ENCODE results near the gene CLOCK. TPM values are rescaled to one million over a fixed set of nuclear protein-coding genes. Genes with fewer than 3 reads are reported as not detected.

Gene CLOCK
- total and polyA plus RNA-seq, 2 of the 8 experiments (the other 6 are each of a cell fraction or from before 2014, with no cell fraction given), result 7.7 to 24.2 TPM

GRCh38 chr4:55435141-55435841 lies 111.4 kb downstream of the CLOCK start:
- Histone ChIP-seq H4K20me1 (replicated peaks in 1 of 2; ENCODE audit: control insufficient read depth in 1 of 2, insufficient read depth in 2 of 2, low read length in 2 of 2) (peaks cover 0 to 1% of the 10 kb centered on the region in 2 experiments), H3K4me2 (ENCODE audit: insufficient read depth in 1 of 2, low read depth in 2 of 2, low read length in 2 of 2) (no peak overlapping the region), H3K4ac (replicated peaks; ENCODE audit: insufficient read length, low read depth, low read length) (no peak overlapping the region), H3K27me3 (replicated peaks in 1 of 4; ENCODE audit: control insufficient read depth in 3 of 4, extremely low read depth in 1 of 4, insufficient read depth in 3 of 4, low read length in 3 of 4) (no peaks in the 10 kb centered on the region), H2BK15ac (ENCODE audit: low read length) (no peak overlapping the region), H3K56ac (replicated peaks; ENCODE audit: insufficient read length, low read depth, low read length) (no peak overlapping the region), H3K27ac (ENCODE audit: low read depth, low read length) (no peak overlapping the region), H3K23me2 (ENCODE audit: low read depth, low read length) (no peaks in the 10 kb centered on the region), H3K9me3 (ENCODE audit: insufficient read depth in 2 of 2, low read depth in 1 of 2, low read length in 1 of 2) (no peaks in the 10 kb centered on the region), H4K5ac (ENCODE audit: insufficient read length, low read depth, low read length) (no peak overlapping the region), H3K14ac (ENCODE audit: insufficient read length) (no peak overlapping the region), H4K91ac (replicated peaks; ENCODE audit: insufficient read length, low read length) (no peak overlapping the region), H3K18ac (ENCODE audit: extremely low read depth, low read length) (no peak overlapping the region), H4K8ac (ENCODE audit: extremely low read depth, insufficient read depth, low read length) (no peak overlapping the region), H3K4me1 (replicated peaks in 1 of 4; ENCODE audit: control insufficient read depth in 3 of 4, insufficient read depth in 4 of 4, low read length in 3 of 4) (peaks cover 0 to 9% (median 6%) of the 10 kb centered on the region in 4 experiments; a peak in 4 of 7 replicates), H2BK20ac (ENCODE audit: low read length) (no peak overlapping the region), H3K79me1 (ENCODE audit: low read depth, low read length) (no peaks in the 10 kb centered on the region), H3K23ac (ENCODE audit: insufficient read length) (no peak overlapping the region), H2AK5ac (ENCODE audit: low read depth, low read length) (no peak overlapping the region), H3K79me2 (ENCODE audit: control insufficient read depth in 1 of 2, insufficient read depth in 2 of 2, low read length in 2 of 2) (no peaks in the 10 kb centered on the region), H3K9ac (replicated peaks in 1 of 4; ENCODE audit: extremely low read depth in 1 of 4, low read depth in 3 of 4, low read length in 3 of 4) (no peak overlapping the region), H3K36me3 (ENCODE audit: control insufficient read depth in 2 of 4, insufficient read depth in 4 of 4, low read length in 3 of 4) (peaks cover 0 to 23% (median 12%) of the 10 kb centered on the region in 4 experiments; a peak in 4 of 8 replicates), H2BK12ac (ENCODE audit: low read depth, low read length) (no peak overlapping the region), H2AFZ (ENCODE audit: low read length) (no peak overlapping the region), H3K4me3 (ENCODE audit: extremely low read depth in 1 of 4, insufficient read depth in 2 of 4, low read depth in 3 of 4, low read length in 4 of 4) (no peak overlapping the region), H2BK120ac (replicated peaks; ENCODE audit: low read depth, low read length) (no peak overlapping the region), H2BK5ac (ENCODE audit: low read depth, low read length) (no peak overlapping the region)
- DNase-seq (ENCODE audit: low read depth in 1 of 2, low spot score in 2 of 2) (no peak), FAIRE-seq (no peak)
- POLR2A ChIA-PET (ENCODE audit: partially characterized antibody), result no interaction called here
- CTCF ChIA-PET (ENCODE audit: partially characterized antibody), result interaction anchor here (1.0 to 2.2 kb wide), 5 partner anchors 10 to 282 kb away, joined by 3 to 8 read pairs (median 4); no protein-coding TSS in a partner anchor
- 89% methylated on average over 3 of the region's 3 CpGs; no CpG with 5 or more reads in 1 of the 2 experiments for WGBS, 2 experiments (ENCODE audit: extremely low coverage in 1 of 2, insufficient coverage in 1 of 2, insufficient read length in 1 of 2, insufficient replicate concordance in 2 of 2, low coverage in 1 of 2, low lambda C conversion rate in 2 of 2, missing lambda C conversion rate in 1 of 2)
- TF ChIP-seq RAD21 (IDR thresholded peaks at IDR 0.05 in 1 of 2, conservative IDR thresholded peaks at IDR 0.05 in 1 of 2; ENCODE audit: low read depth in 2 of 2, low read length in 2 of 2) (peak in 1 of 2 experiments; percentile 13; a peak in 2 of 4 replicates), RXRA (IDR thresholded peaks at IDR 0.05; ENCODE audit: insufficient read depth, low read depth, low read length) (no peak), NANOG (IDR thresholded peaks at IDR 0.05; ENCODE audit: insufficient read depth, low read depth, low read length, poor library complexity, severe bottlenecking) (no peak), SP1 (IDR thresholded peaks at IDR 0.05; ENCODE audit: low read depth, low read length) (no peak), CREB1 (IDR thresholded peaks at IDR 0.05) (no peak), TEAD4 (IDR thresholded peaks at IDR 0.05; ENCODE audit: low read depth, low read length) (peak; percentile 51; the same call in 1 of the 2 replicates)
- TF ChIP-seq, protein P1, sequence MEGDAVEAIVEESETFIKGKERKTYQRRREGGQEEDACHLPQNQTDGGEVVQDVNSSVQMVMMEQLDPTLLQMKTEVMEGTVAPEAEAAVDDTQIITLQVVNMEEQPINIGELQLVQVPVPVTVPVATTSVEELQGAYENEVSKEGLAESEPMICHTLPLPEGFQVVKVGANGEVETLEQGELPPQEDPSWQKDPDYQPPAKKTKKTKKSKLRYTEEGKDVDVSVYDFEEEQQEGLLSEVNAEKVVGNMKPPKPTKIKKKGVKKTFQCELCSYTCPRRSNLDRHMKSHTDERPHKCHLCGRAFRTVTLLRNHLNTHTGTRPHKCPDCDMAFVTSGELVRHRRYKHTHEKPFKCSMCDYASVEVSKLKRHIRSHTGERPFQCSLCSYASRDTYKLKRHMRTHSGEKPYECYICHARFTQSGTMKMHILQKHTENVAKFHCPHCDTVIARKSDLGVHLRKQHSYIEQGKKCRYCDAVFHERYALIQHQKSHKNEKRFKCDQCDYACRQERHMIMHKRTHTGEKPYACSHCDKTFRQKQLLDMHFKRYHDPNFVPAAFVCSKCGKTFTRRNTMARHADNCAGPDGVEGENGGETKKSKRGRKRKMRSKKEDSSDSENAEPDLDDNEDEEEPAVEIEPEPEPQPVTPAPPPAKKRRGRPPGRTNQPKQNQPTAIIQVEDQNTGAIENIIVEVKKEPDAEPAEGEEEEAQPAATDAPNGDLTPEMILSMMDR (IDR thresholded peaks at IDR 0.05; ENCODE audit: control extremely low read depth in 1 of 3, insufficient read depth in 1 of 3, low read depth in 1 of 3, low read length in 3 of 3), result peak in 1 of 3 experiments; percentile 10; a peak in 1 of 4 replicates

Measured in H1 (cell line).